GM21360 (cell line): ENCODE data around the gene ATF4.
"Not testable (repeated sequence)": the region's sequence is repeated elsewhere in the genome, so short reads cannot be mapped to it uniquely, and the experiment has no call there.

Experiments used
- ATAC-seq: cut with Tn5 transposase; IDR thresholded peaks from one replicate; pipeline ENCODE4 v1.9.1; 2021; ENCODE audit warnings: mild to moderate bottlenecking, moderate library complexity; ENCODE audit not compliant: unreplicated experiment

The ATF4 gene

DNA sequence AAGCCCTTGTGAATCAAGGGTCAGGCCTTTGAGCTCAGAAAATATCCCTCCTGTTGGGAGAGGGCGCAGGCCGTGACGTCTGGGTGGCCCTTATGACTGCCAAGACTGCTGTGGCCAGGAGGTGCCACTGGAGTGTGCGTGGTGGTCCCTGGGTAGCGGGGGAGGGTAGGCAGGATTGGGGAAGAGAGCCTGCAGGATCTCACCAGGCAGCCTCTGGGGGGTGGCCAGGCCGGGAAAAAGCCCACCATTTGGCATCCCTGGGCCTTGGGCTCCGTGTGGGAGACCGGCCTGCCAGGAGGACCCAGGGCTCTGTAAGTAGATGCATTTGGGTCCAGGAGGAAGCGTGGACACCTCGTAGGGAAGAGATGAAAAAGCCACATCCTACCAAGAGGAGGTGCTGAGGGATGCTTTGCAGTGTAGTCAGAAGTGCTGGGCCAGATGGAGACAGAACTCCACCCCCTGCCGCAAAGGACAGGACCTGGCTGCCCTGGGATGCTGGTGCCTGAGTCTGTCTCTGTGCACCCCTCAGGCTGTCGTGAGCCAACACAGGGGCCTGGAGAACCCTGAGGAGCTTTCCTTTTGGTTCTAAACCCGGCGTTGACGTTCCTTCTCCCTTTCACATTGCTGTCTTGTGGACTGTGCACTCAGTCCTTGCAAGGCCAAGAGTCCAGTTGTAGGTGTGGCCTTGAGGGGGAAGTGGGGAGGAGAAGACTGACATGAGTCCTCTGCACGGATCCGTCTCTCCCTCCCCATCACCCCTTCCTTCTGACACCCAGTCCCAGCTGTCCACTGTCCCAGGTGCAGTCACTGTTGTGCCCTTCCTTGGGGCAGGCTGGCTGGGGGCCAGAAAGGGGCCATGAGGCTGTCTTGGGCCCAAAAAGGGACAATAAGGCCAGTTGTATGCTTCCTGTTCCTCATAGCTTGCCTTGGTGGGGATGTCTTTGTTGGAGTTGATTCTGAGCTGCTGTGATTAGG is 31.0 kb upstream of the ATF4 start:
- no peak for ATAC-seq

DNA sequence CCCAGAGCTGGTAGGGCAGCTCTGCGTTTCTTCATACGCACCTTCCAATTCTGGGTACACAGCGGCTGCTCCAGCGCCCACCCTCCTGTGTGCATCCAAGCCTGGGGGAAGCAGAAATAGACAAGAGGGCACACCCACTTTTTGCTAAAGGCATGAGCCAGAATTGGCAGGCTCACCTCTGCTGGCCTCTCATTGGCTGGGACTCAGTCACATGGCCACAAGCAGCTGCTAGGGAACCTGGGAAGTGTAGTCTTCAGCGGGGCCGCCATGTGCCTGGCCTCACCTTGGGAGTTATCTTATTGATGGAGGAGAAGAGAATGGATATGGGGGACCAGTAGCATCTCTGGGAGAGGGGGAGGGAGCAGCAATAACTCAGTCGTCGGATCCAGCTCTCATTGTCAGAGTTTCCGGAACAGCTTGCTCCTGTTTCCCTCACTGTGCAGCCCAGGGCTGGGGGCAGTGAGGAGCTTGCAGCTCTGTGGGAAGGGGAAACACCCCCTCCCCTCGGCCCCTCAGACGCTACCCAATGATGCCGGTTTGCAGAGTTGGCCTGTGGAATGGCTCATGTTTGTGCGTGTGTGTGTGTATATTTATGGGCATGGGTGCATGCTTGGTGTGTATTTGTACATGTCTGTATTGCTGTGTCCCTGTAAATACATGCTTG is 30.1 kb upstream of the ATF4 start:
- peak; percentile 71 for ATAC-seq

- no peak for ATAC-seq
Measured at GRCh38 chr22:39490966-39491680, 29.2 kb upstream of the ATF4 start.

- ATAC-seq: no peak
Measured at GRCh38 chr22:39491696-39492095, 28.7 kb upstream of the ATF4 start.

- ATAC-seq: no peak
Measured at GRCh38 chr22:39492186-39492585, 28.2 kb upstream of the ATF4 start.

- ATAC-seq: no peak
Measured at GRCh38 chr22:39493759-39494158, 26.6 kb upstream of the ATF4 start.

- ATAC-seq: no peak
Measured at GRCh38 chr22:39494471-39495120, 25.8 kb upstream of the ATF4 start.

- ATAC-seq: no peak
Measured at GRCh38 chr22:39496131-39496838, 24.1 kb upstream of the ATF4 start.

GRCh38 chr22:39497429-39497828 is 22.9 kb upstream of the ATF4 start:
- no peak for ATAC-seq

- no peak for ATAC-seq
Measured at GRCh38 chr22:39498368-39498767, 22.0 kb upstream of the ATF4 start.

DNA sequence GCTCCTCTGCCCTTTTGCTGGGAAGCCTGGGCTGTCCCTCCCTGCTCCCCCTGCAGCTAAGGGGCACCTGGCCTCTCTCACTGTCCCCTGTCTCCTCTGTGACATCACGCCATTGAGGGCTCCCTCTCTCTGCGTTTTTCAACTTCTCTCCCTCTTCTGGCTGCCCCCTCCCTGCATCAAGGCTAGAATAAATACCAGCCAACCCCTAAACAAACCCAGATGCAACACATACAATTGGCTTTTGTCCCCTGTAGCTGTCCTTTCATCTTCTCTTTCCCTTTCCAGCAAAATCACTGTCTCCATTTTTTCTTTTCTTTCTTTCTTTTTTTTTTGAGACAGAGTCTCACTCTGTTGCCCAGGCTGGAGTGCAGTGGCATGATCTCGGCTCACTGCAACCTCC is 21.6 kb upstream of the ATF4 start:
- ATAC-seq: no peak

DNA sequence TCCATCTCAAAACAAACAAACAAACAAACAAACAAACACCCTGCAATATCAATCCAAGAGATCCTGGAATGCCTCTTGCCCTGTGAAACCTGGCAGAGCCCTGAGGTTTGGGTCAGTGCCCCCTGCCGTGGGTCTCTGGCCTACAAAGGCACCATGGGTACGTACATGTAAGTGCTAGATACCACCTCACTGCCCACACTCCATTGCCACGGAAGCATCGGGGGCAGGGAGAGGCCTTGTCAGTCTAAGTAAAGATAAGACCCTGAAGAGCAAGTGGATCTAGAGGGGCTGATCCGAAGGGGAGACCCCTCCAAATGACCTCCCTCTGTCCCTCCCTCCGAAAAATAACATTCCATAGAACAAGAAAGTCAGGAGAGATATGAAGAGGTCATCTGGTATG is 20.3 kb upstream of the ATF4 start:
- ATAC-seq: no peak

DNA sequence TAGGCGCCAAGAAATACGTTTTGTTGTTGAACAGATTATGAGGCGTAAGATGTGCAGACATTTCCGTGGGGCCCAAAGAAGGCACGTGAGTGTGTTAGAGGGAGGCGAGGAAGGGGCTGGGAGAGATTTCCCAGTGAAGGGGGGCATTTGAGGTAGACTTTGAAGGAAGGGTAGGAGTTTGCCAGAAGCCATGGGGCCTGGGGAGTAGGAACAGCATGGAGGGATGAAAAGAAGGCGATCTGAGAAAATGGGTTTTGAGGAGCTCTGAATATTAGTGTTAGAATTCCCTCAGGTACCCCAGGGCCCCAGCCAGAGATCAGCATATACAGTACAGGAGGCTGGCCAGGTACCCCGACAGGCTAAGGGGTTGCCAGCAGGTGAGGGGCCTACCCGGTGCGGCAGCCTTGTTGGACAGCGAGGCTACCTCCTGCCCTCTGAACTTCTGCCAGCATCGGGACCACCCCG is 18.7 kb upstream of the ATF4 start:
- no peak for ATAC-seq

- peak; percentile 79 for ATAC-seq
Measured at GRCh38 chr22:39502109-39502788, 18.1 kb upstream of the ATF4 start, which contains the start of gene MIEF1. TSS of gene MIEF1 (plus strand) at chr22:39502290. CDS start at chr22:39511295, 9,005 bp downstream.

- no peak for ATAC-seq
Measured at GRCh38 chr22:39502789-39503409, 17.5 kb upstream of the ATF4 start.

DNA sequence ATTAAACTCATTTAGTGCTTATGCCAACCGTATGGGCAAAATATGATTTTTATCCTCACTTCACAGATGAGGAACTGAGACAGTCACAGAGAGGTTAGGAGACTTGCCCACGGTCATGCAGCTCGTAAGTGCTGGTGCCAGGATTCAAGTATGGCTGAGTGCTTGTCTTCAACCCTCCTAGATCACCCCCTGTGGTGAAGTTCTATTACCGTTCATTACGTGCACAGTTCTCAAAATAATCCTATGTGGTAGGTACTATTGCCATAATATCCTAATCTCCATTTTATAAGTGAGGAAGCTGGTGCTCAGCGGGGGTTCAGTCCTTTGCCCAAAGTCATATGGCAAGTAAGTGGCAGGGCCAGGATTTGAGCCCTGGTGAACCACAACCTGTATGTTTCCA is 16.7 kb upstream of the ATF4 start:
- no peak for ATAC-seq

DNA sequence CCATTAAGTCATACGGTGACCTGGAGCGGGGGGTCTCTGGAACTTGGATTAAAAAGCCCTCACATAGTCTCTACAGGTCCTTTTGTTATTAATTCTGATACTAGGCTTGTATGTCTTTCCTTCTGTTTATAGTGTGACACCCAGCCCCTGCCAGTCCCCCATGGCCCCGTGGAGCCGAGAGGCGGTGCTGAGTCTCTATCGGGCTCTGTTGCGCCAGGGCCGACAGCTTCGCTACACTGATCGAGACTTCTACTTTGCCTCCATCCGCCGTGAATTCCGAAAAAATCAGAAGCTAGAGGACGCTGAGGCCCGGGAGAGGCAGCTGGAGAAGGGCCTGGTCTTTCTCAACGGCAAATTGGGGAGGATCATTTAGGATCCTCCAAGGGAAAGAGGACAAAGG is 16.3 kb upstream of the ATF4 start:
- no peak for ATAC-seq

- not testable (repeated sequence) for ATAC-seq
Measured at GRCh38 chr22:39507021-39507420, 13.3 kb upstream of the ATF4 start.

GRCh38 chr22:39508393-39508792 is 12.0 kb upstream of the ATF4 start:
- ATAC-seq: no peak
